Uterus (tissue), 2 donors: ENCODE data around the gene MRPL55.

Experiments used
- CTCF ChIP-seq, 4 experiments: fragments of 200-600 bp in 2 of 4; fragments of 450-650 bp in 2 of 4; sonication (generic) in 2 of 4; IDR thresholded peaks; one replicate each; pipeline ENCODE4 v1.5.1; 2016 to 2019; ENCODE audit warnings: antibody characterized with exemption in 4 of 4, mild to moderate bottlenecking in 2 of 4, moderate library complexity in 1 of 4
- POLR2A ChIP-seq, 2 donors: fragments of 450-650 bp; IDR thresholded peaks; one replicate each; pipeline ENCODE4 v1.6.1; 2016; ENCODE audit warnings: antibody characterized with exemption in 2 of 2, mild to moderate bottlenecking in 1 of 2, moderate library complexity in 1 of 2

- TF ChIP-seq CTCF (IDR thresholded peaks at IDR 0.05) (no peak), POLR2A (IDR thresholded peaks at IDR 0.05) (no peak)
These were observed 392 bp downstream of the MRPL55 start for GRCh38 chr1:228108742-228109072.
